Right lung (tissue), 10 donors: Measurements from ENCODE around the gene ATP6V1G2. TPM values are rescaled to one million over a fixed set of nuclear protein-coding genes. Genes with fewer than 3 reads are reported as not detected.
"Not testable (repeated sequence)": the region's sequence is repeated elsewhere in the genome, so short reads cannot be mapped to it uniquely, and the experiment has no call there.

Source experiments
- DNase-seq, 2 donors: peaks; one replicate each; pipeline ENCODE4 v3.0.0-alpha.2; 2013
- long read RNA-seq, 8 donors: transcript quantifications; one replicate each; lab custom pipeline, GENCODE V29; 2026
- polyA plus RNA-seq, 5 donors: library from polyadenylated mRNA; unstranded; fragments of 120-200 nt; gene quantifications; one replicate each; pipeline versions ENCODE4 v1.2.1 to v1.2.3, GENCODE V29; 2013; ENCODE audit warnings: inconsistent platforms in 1 of 5, low replicate concordance in 1 of 5; ENCODE audit not compliant: insufficient read length in 5 of 5, insufficient read depth in 1 of 5

The ATP6V1G2 gene
- 1 to 10 TPM; 2.6 to 6.4 (median 4.1) TPM for polyA plus RNA-seq
- long read RNA-seq, donor 1, result 0 reads
- long read RNA-seq, donor 2, partial matches to known transcripts, result 0 of 1 reads
- long read RNA-seq, donor 2, other reads (novel, unspliced or antisense), result 0 of 1 reads
- long read RNA-seq, donor 3, partial matches to known transcripts, result 0 of 2 reads
- long read RNA-seq, donor 3, other reads (novel, unspliced or antisense), result 0 of 2 reads
- long read RNA-seq, donor 4, partial matches to known transcripts, result 0 of 2 reads
- long read RNA-seq, donor 4, other reads (novel, unspliced or antisense), result 0 of 2 reads
- long read RNA-seq, donor 5, partial matches to known transcripts, result 0 of 21 reads
- long read RNA-seq, donor 5, other reads (novel, unspliced or antisense), result 20 of 21 reads
- long read RNA-seq, donor 6, partial matches to known transcripts, result 0 of 1 reads
- long read RNA-seq, donor 6, other reads (novel, unspliced or antisense), result 0 of 1 reads
- long read RNA-seq, donor 7, result 0 reads
- long read RNA-seq, donor 8, result 0 reads

- DNase-seq, result peak; percentile 74 to 84
These were observed at the start of gene ATP6V1G2 for GRCh38 chr6:31546339-31546957. TSS of gene ATP6V1G2 (minus strand) at chr6:31546608. CDS start at chr6:31546559, 49 bp downstream.

GRCh38 chr6:31592396-31592771 is 46.0 kb upstream of the ATP6V1G2 start:
- no peak for DNase-seq

DNA sequence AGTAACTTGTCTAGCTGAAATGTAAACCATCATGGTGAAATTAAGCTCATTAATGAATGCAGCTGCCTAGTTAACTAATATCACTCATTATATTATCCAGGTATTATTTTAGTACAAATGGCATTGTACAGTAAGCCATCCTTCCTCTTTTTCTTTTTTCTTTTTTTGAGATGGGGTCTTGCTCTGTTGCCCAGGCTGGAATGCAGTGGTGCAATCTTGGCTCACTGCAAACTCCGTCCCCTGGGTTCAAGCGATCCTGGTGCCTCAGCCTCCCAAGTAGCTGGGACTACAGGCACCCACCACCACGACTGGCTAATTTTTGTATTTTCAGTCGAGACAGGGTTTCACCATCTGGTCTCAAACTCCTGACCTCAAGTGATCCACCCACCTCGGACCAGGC is 44.3 kb upstream of the ATP6V1G2 start:
- not testable (repeated sequence) for DNase-seq

- no peak for DNase-seq
These were observed 42.7 kb upstream of the ATP6V1G2 start for GRCh38 chr6:31588871-31589650.

- no peak for DNase-seq
These were observed 41.7 kb upstream of the ATP6V1G2 start for GRCh38 chr6:31587791-31588777.

GRCh38 chr6:31586599-31587281 is 40.3 kb upstream of the ATP6V1G2 start:
- DNase-seq, result no peak

- DNase-seq, result no peak
These were observed 39.6 kb upstream of the ATP6V1G2 start, which contains the start of gene LST1 for GRCh38 chr6:31586008-31586407. TSS of gene LST1 (plus strand) at chr6:31586277. CDS start at chr6:31587300, 1,023 bp downstream.

DNA sequence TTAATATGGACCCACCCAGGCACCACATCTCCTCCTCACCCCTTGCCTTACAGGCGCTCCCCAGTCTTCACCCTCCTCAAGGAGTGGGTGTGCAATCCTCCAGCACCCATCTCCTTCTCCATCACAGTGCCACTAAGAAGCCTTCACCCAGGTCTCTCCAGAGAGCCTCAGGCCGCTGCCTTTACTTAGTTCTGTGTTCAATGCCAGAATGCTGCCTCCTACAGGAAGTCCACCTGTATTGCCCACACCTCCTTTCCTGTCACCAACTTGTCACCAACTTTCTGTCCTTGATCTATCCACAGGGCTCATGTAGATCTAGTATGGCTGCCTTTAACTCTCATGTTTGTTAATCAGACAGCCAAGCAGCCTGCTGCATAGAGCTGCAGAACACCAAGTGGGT is 39.1 kb upstream of the ATP6V1G2 start:
- no peak for DNase-seq

GRCh38 chr6:31582230-31582643 is 35.8 kb upstream of the ATP6V1G2 start, which contains the start of gene LTB:
TSS of gene LTB (minus strand) at chr6:31582424. CDS start at chr6:31582417, 7 bp downstream.
- DNase-seq, result no peak

- DNase-seq, result no peak
These were observed 35.2 kb upstream of the ATP6V1G2 start for GRCh38 chr6:31581434-31582229.

DNA sequence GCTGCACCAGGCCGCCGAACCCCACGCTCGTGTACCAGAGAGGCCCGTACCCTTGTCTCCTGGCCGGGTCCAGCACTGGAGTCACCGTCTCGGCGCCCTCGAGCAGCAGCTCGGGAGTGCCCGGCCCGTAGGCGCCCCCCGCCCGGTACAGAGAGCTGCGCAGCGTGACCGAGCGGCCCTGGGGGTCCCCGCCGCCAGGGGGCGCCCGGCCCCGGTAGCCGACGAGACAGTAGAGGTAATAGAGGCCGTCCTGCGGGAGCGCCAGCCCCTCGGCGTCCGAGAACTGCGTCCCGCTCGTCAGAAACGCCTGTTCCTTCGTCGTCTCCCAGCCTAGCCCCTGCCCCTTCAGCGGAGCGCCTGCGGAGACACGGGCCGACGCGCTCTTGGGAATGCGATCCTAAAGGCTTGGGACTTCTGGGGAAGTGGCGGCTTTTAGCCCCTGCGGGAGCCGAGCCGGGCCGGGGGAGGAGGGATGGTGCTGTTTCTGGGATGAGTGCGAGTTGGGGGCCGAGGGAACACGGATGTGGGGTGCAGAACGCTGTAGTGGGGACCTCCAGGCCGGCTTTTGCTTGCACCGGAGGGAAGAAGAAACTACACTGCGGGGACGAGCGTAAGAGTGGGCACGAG is 34.5 kb upstream of the ATP6V1G2 start:
- peak; percentile 83 to 85 for DNase-seq

GRCh38 chr6:31580438-31580740 is 34.0 kb upstream of the ATP6V1G2 start:
- no peak for DNase-seq

DNA sequence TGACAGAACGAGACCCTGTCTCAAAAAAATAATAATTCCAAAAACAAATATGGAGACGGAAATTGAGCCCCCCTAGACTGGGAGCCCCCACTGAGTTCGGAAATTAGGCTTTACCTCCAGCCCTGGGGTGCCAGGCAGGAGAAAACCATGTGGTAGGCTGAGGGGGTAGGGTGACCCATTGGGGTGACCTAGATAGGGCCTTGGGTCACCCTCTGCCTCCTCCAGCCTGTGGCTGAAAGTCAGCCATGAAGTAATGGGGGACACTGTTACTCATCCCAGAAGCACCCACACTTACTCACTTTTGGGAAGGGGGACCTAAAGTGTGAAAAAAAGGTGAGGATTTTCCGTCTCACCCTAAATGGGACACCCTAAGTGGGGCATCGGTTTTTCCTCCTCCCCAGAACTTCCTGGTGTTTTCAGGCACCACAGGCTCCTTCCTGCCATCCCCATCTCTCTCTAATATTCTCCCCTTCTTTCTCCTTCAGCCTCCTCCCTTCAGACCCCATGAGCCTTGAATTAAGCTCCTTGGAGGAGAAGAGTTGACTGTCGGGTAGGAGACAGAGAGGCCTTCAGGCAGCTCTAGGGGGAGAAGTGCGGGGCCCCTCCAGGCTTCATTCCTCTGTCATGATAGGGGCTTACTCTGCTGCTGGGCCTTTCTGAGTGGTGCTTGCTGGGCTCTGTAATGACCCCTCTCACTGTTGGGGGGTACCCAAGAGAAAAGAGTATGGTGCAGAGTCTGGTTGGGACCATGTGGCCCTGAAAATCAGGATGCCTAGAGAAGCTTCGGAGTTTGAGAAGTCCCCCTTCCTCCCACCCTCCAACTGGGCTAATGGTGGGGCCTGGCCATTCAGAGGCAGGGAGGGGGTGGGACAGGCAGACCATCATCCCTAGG is 33.4 kb upstream of the ATP6V1G2 start:
- DNase-seq, result no peak

- no peak for DNase-seq
These were observed 32.7 kb upstream of the ATP6V1G2 start for GRCh38 chr6:31579119-31579505.

DNA sequence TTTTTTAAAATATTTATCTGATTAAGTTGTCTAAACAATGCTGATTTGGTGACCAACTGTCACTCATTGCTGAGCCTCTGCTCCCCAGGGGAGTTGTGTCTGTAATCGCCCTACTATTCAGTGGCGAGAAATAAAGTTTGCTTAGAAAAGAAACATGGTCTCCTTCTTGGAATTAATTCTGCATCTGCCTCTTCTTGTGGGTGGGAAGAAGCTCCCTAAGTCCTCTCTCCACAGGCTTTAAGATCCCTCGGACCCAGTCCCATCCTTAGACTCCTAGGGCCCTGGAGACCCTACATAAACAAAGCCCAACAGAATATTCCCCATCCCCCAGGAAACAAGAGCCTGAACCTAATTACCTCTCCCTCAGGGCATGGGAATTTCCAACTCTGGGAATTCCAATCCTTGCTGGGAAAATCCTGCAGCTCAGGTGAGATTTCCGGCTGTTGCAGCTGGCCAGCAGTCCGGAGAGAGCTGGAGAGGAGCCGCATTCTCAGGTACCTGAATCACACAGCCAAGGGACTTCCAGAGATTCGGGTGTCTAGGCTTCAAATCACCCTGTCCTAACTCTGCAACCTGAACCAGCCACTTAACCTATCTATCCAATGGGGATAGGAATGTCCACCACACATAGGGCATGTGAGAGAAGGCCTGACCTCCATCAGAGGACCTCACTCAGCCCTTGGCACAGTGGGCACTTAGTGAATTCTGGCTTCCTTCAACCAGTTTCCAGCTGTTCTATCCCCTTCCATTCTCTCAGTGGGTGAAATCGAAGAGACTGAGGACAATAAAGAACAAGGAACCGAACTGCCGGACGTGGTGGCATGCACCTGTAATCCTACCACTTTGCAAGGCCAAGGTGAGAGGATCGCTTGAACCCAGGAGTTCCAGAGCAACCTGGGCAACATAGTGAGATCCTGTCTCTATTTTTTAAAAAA is 32.0 kb upstream of the ATP6V1G2 start:
- no peak for DNase-seq

DNA sequence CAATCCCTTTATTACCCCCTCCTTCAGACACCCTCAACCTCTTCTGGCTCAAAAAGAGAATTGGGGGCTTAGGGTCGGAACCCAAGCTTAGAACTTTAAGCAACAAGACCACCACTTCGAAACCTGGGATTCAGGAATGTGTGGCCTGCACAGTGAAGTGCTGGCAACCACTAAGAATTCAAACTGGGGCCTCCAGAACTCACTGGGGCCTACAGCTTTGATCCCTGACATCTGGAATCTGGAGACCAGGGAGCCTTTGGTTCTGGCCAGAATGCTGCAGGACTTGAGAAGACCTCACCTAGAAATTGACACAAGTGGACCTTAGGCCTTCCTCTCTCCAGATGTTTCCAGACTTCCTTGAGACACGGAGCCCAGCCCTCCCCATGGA is 31.2 kb upstream of the ATP6V1G2 start:
- no peak for DNase-seq
